ENCODE measurements around the gene NEUROD2.

The NEUROD2 gene

GRCh38 chr17:39608142-39608981 is 642 bp upstream of the NEUROD2 start:
- no peak overlapping the region for H3K4me2 ChIP-seq (ENCODE audit: low read length)
- H3K27ac ChIP-seq, result no peak overlapping the region
- no peak for TF ChIP-seq CTCF (IDR thresholded peaks at IDR 0.05)
- no peak overlapping the region for H3K4me3 ChIP-seq (ENCODE audit: low read depth, low read length)
- no peaks in the 10 kb centered on the region for H3K36me3 ChIP-seq (ENCODE audit: control insufficient read depth, insufficient read depth, low read length)
- H3K4me1 ChIP-seq, result no peaks in the 10 kb centered on the region
- no peak overlapping the region for H2AFZ ChIP-seq
- no peaks in the 10 kb centered on the region for H3K79me2 ChIP-seq
- no peaks in the 10 kb centered on the region for H3K9me3 ChIP-seq (ENCODE audit: control insufficient read depth, low read length)
- no peak overlapping the region for H3K9ac ChIP-seq
- peaks cover 20% of the 10 kb centered on the region for H3K27me3 ChIP-seq (ENCODE audit: control insufficient read depth, insufficient read depth, low read length)

- H3K4me2 ChIP-seq (ENCODE audit: low read length), result no peak overlapping the region
- H3K27ac ChIP-seq, result no peak overlapping the region
- H3K9ac ChIP-seq, result no peak overlapping the region
- H3K79me2 ChIP-seq, result no peaks in the 10 kb centered on the region
- no peak overlapping the region for H3K4me3 ChIP-seq (ENCODE audit: low read depth, low read length)
- no peaks in the 10 kb centered on the region for H3K4me1 ChIP-seq
- H3K27me3 ChIP-seq (ENCODE audit: control insufficient read depth, insufficient read depth, low read length), result peaks cover 23% of the 10 kb centered on the region
- H3K36me3 ChIP-seq (ENCODE audit: control insufficient read depth, insufficient read depth, low read length), result no peaks in the 10 kb centered on the region
- no peak overlapping the region for H2AFZ ChIP-seq
- no peak for TF ChIP-seq CTCF (IDR thresholded peaks at IDR 0.05)
- H3K9me3 ChIP-seq (ENCODE audit: control insufficient read depth, low read length), result no peaks in the 10 kb centered on the region
These were observed 466 bp downstream of the NEUROD2 start for GRCh38 chr17:39607057-39607850.

- H3K27me3 ChIP-seq (ENCODE audit: control insufficient read depth, insufficient read depth, low read length), result peaks cover 25% of the 10 kb centered on the region
- no peak overlapping the region for H3K27ac ChIP-seq
- H3K36me3 ChIP-seq (ENCODE audit: control insufficient read depth, insufficient read depth, low read length), result no peaks in the 10 kb centered on the region
- TF ChIP-seq CTCF (IDR thresholded peaks at IDR 0.05), result no peak
- no peak overlapping the region for H3K4me3 ChIP-seq (ENCODE audit: low read depth, low read length)
- no peaks in the 10 kb centered on the region for H3K9me3 ChIP-seq (ENCODE audit: control insufficient read depth, low read length)
- peak overlapping the region; percentile 42 for H3K4me2 ChIP-seq (ENCODE audit: low read length)
- H3K79me2 ChIP-seq, result no peaks in the 10 kb centered on the region
- no peak overlapping the region for H3K9ac ChIP-seq
- no peaks in the 10 kb centered on the region for H3K4me1 ChIP-seq
- H2AFZ ChIP-seq, result peak overlapping the region; percentile 25
These were observed 1.2 kb downstream of the NEUROD2 start for GRCh38 chr17:39606434-39607056.

GRCh38 chr17:39605492-39606433 is 2.0 kb downstream of the NEUROD2 start:
- H3K36me3 ChIP-seq (ENCODE audit: control insufficient read depth, insufficient read depth, low read length), result no peaks in the 10 kb centered on the region
- no peaks in the 10 kb centered on the region for H3K4me1 ChIP-seq
- no peak overlapping the region for H3K27ac ChIP-seq
- peak overlapping the region; percentile 25 for H2AFZ ChIP-seq
- H3K27me3 ChIP-seq (ENCODE audit: control insufficient read depth, insufficient read depth, low read length), result peaks cover 25% of the 10 kb centered on the region
- no peaks in the 10 kb centered on the region for H3K79me2 ChIP-seq
- H3K4me3 ChIP-seq (ENCODE audit: low read depth, low read length), result no peak overlapping the region
- H3K9me3 ChIP-seq (ENCODE audit: control insufficient read depth, low read length), result no peaks in the 10 kb centered on the region
- no peak overlapping the region for H3K9ac ChIP-seq
- TF ChIP-seq CTCF (IDR thresholded peaks at IDR 0.05), result no peak
- peak overlapping the region; percentile 42 for H3K4me2 ChIP-seq (ENCODE audit: low read length)

Measured in parathyroid adenoma (tissue), 2 donors.